Measurements from ENCODE around the gene ACAP3. TPM values are rescaled to one million over a fixed set of nuclear protein-coding genes. Genes with fewer than 3 reads are reported as not detected.

The ACAP3 gene
- total RNA-seq = 10 to 100 TPM; 56.4 to 60.2 TPM
- polyA plus RNA-seq (ENCODE audit: insufficient read length in 6 of 6) = 10 to 100 TPM; 30.8 to 73.6 (median 41.1) TPM
- long read RNA-seq, donor 1, partial matches to known transcripts = 19 of 25 reads
- long read RNA-seq, donor 1, other reads (novel, unspliced or antisense) = 5 of 25 reads
- long read RNA-seq, donor 2, partial matches to known transcripts = 18 of 26 reads
- long read RNA-seq, donor 2, other reads (novel, unspliced or antisense) = 8 of 26 reads
- long read RNA-seq, donor 3, partial matches to known transcripts = 0 of 7 reads
- long read RNA-seq, donor 3, other reads (novel, unspliced or antisense) = 6 of 7 reads
- long read RNA-seq, donor 4, partial matches to known transcripts = 0 of 1 reads
- long read RNA-seq, donor 4, other reads (novel, unspliced or antisense) = 1 of 1 reads
- long read RNA-seq, donor 5 = 0 reads
- long read RNA-seq, donor 6 = 0 reads
- long read RNA-seq, donor 7, partial matches to known transcripts = 0 of 1 reads
- long read RNA-seq, donor 7, other reads (novel, unspliced or antisense) = 0 of 1 reads
- long read RNA-seq, donor 8, partial matches to known transcripts = 0 of 11 reads
- long read RNA-seq, donor 8, other reads (novel, unspliced or antisense) = 6 of 11 reads
- long read RNA-seq, donor 9 = 0 reads
- long read RNA-seq, donor 10, partial matches to known transcripts = 1 of 3 reads
- long read RNA-seq, donor 10, other reads (novel, unspliced or antisense) = 2 of 3 reads
- long read RNA-seq, donor 11, partial matches to known transcripts = 29 of 52 reads
- long read RNA-seq, donor 11, other reads (novel, unspliced or antisense) = 18 of 52 reads
- long read RNA-seq, donor 12 = 0 reads

GRCh38 chr1:1307923-1308755 is at the start of gene ACAP3, which contains the start of gene PUSL1:
TSS of gene ACAP3 (minus strand) at chr1:1307930. CDS start at chr1:1307815, 115 bp downstream.
TSS of gene PUSL1 (plus strand) at chr1:1308597. CDS start at chr1:1308644, 47 bp downstream.
- H3K36me3 ChIP-seq = peaks cover 0 to 37% of the 10 kb centered on the region in 2 donors
- peak in 1 of 2 donors; percentile 39 for TF ChIP-seq CTCF (IDR thresholded peaks at IDR 0.05)
- peaks cover 28 to 51% of the 10 kb centered on the region in 2 donors for H3K4me1 ChIP-seq
- ATAC-seq (peak; percentile 82), DNase-seq (peak; percentile 88 to 95 (median 94))
- H3K27ac ChIP-seq = peak within 1 kb of the TSS; percentile 96 to 99
- no peaks in the 10 kb centered on the region for H3K27me3 ChIP-seq
- no peaks in the 10 kb centered on the region for H3K9me3 ChIP-seq
- H3K4me3 ChIP-seq = peak within 1 kb of the TSS; percentile 91 to 94
- intact Hi-C loops (cut with DNase I) = no loop called here

GRCh38 chr1:1356796-1357401 is 49.2 kb upstream of the ACAP3 start:
- peak overlapping the region; percentile 40 to 42 for H3K4me3 ChIP-seq
- peaks cover 17 to 43% of the 10 kb centered on the region in 2 donors for H3K4me1 ChIP-seq
- DNase-seq (peak in 1 of 4 donors; percentile 81), ATAC-seq (peak; percentile 24)
- intact Hi-C loops (cut with DNase I) = no loop called here
- no peaks in the 10 kb centered on the region for H3K36me3 ChIP-seq
- H3K9me3 ChIP-seq = no peaks in the 10 kb centered on the region
- TF ChIP-seq CTCF (IDR thresholded peaks at IDR 0.05) = no peak
- peak overlapping the region in 1 of 2 donors; percentile 87 for H3K27ac ChIP-seq
- peaks cover 21 to 100% of the 10 kb centered on the region in 2 donors for H3K27me3 ChIP-seq

- no peak for DNase-seq
- intact Hi-C loops (cut with DNase I) = no loop called here
- H3K4me1 ChIP-seq = peaks cover 17 to 49% of the 10 kb centered on the region in 2 donors
- H3K9me3 ChIP-seq = no peaks in the 10 kb centered on the region
- no peaks in the 10 kb centered on the region for H3K36me3 ChIP-seq
- TF ChIP-seq CTCF (IDR thresholded peaks at IDR 0.05) = no peak
- peak overlapping the region; percentile 40 to 42 for H3K4me3 ChIP-seq
- H3K27ac ChIP-seq = no peak overlapping the region
- ATAC-seq = no peak
- peaks cover 21 to 100% of the 10 kb centered on the region in 2 donors for H3K27me3 ChIP-seq
Measured at GRCh38 chr1:1356166-1356795, 48.6 kb upstream of the ACAP3 start.

- Histone ChIP-seq H3K4me1 (peaks cover 14 to 49% of the 10 kb centered on the region in 2 donors), H3K4me3 (peak overlapping the region in 1 of 2 donors; percentile 3), H3K9me3 (no peaks in the 10 kb centered on the region), H3K36me3 (no peaks in the 10 kb centered on the region), H3K27me3 (peaks cover 21 to 91% of the 10 kb centered on the region in 2 donors), H3K27ac (no peak overlapping the region)
- ATAC-seq = no peak
- peak in 2 of 4 donors; percentile 61 to 84 for DNase-seq
- TF ChIP-seq CTCF (IDR thresholded peaks at IDR 0.05) = no peak
- intact Hi-C loops (cut with DNase I) = no loop called here
Measured at GRCh38 chr1:1355416-1355815, 47.7 kb upstream of the ACAP3 start.

Data from left lung (tissue), 14 donors.